ENCODE measurements around the gene RAB11A.

RAB11A gene

GRCh38 chr15:65888981-65889380 is 19.7 kb downstream of the RAB11A start:
- no peak for DNase-seq

GRCh38 chr15:65893060-65893459 is 23.8 kb downstream of the RAB11A start:
- no peak for DNase-seq

- DNase-seq = no peak
These were observed 26.9 kb downstream of the RAB11A start for GRCh38 chr15:65896236-65896635.

DNA sequence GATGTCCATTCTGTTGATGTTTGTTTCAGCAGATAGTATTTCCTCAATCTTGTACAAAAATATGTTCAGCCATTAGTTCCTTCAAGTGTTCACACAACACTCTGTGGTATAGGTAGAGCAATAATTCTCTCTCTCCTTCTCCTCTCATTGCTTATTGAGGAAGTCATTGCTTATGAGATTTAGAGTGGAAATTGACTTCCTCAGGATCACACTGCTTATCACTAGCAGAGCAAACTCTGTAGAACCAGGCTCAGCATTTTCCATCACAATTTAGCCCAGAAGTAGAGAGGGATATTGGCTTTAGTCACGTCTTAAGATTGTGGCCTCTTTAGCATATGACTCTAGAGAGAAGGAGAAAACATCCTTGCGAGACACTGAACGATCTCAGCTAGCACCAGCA is 31.2 kb downstream of the RAB11A start:
- no peak for DNase-seq

- no peak for DNase-seq
These were observed 32.0 kb downstream of the RAB11A start for GRCh38 chr15:65901336-65901735.

- no peak for DNase-seq
These were observed 32.5 kb downstream of the RAB11A start for GRCh38 chr15:65901836-65902235.

- DNase-seq = peak; percentile 57
These were observed 33.1 kb downstream of the RAB11A start for GRCh38 chr15:65902373-65902772.

GRCh38 chr15:65903296-65904073 is 34.2 kb downstream of the RAB11A start:
- DNase-seq = peak; percentile 78

DNA sequence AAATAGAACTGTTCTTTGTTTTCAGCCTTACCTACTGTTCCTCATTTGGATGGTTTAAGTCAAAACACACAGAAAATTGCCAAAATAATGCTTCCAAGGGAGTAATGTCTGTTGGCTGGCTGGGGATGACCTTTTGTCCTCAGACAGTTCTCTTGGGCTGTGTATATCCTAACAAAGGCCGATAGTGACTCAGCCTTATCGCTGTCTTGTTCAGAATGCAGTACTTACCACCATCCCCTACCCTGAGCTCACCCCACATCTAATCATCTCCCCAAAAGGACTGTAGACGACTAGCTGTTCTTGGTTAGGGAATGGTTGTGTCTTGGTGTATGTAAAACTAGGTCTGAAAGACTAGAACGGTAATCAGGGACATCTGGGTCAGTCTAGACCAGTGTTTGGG is 35.0 kb downstream of the RAB11A start:
- no peak for DNase-seq

DNA sequence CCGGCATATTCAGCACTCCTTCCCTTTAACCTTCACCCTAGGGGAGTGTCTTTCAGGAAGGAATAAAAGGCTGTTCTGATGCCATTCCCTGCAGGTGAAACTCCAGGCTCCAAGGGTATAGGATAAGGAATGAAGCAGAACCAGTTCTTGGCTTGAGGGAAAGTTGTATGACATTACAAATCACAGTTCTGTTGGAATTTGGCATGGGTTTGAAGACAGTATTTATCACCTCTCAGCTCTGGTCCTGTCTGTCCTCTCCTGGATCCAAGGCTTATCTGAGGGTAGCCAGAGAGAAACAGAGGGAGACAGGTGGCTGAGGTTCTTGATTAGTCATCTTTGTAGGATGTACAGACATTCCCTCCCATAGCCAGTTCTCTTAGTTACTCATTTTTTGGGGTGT is 37.1 kb downstream of the RAB11A start:
- no peak for DNase-seq

GRCh38 chr15:65907661-65908060 is 38.4 kb downstream of the RAB11A start:
- DNase-seq = no peak

GRCh38 chr15:65908876-65909275 is 39.6 kb downstream of the RAB11A start:
- DNase-seq = no peak

DNA sequence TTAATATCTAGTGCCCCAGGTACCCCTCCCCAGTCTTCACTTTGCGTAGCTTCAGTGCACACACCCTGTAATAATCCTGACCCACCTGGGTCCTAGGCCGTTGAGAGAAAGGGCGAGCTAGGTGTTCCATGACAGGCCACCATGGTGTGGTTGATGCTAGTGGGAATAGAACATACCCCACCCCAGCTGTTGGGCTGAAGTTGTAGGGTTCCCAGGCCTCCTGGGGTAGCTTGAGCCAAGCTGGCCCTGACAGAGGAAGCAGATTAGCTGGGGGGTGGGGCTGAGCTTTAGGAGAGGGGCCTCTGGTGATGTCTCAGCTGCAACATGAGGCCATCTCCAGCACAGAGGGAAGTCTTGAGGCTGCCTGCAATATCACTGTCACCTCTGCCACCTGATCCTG is 40.5 kb downstream of the RAB11A start:
- DNase-seq = no peak

DNA sequence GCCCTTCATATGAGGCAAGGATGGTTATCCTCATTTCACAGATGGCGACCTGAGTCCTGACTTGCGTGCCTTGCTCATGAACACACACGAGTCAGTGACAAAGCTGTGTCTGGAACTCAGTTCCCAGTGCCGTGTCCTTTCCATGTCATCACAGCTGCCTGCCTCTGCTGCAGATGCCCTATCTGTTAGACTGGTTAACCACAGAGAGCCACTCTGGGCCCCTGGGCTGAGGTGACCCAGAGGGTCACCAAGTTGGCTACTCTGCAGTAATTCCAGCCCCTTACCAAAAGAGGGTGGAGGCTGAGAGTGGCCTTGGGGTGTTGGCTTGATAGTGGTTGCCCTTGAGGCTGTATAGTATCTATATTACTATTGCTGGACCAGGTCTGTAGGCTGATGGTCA is 41.0 kb downstream of the RAB11A start:
- DNase-seq = no peak

- DNase-seq = no peak
These were observed 42.9 kb downstream of the RAB11A start for GRCh38 chr15:65912235-65912634.

GRCh38 chr15:65913631-65914199 is 44.4 kb downstream of the RAB11A start:
- DNase-seq = no peak

DNA sequence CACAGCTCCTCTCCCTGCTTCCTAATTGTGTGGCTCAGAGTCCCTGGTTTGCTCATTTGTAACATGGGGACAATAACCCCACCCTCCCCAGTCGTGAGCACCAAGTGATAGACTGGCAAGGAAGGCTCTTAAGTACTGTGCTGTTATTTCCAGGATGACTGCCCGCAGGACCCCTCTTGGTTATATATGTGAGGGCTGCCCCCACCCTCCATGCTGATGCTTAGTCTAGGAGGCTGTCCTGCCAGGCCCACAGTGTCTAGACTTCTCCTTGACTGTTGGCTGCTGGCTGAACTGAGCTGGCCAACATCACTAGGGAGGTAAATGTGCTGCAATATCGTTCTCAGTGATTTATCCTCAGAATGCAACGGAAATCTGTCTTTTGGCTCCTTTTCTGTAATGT is 45.1 kb downstream of the RAB11A start:
- no peak for DNase-seq

DNA sequence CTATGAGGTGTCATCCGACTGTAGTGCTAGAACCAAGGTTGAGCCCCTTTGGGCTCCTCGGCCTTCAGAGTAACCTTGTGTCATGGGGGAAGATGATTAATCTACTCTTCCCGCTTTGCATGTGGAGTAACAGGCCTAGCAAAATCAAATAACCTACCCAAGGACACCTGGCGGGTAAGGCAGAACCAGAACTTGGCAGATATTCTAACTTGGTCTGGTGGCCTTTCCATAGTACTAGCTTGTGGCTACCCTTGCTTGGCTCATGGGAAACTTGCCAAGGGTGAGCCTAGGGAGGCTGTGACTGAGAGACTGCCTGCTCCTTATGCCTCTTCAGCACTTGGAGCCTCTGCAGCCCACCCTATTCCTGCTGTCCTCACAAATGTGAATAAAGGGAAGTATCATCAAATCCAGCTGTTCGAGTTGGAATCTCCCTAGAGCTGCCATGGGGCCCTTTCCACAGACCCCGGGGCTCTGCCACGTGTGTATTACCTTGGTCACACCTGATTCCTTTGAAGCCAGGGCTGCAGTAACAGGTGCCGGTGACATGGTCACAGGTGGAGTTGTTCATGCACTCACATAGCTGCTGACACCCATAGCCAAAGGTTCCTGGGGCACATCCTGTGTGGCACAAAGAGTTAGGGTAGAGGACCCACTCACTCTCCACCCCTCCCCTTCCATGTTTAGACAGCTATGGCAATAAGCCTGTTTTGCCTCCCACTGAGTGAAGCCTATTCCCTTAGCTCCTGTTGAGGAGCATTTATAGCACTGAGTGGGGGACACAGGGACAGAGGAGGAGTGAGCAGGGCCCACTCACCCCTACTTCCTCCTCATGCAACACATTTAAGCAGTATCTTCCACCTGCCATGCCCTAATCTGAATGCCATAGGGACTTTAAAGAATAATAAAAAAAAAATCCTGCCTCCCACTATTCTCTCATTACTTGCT is 46.0 kb downstream of the RAB11A start:
- no peak for DNase-seq

DNA sequence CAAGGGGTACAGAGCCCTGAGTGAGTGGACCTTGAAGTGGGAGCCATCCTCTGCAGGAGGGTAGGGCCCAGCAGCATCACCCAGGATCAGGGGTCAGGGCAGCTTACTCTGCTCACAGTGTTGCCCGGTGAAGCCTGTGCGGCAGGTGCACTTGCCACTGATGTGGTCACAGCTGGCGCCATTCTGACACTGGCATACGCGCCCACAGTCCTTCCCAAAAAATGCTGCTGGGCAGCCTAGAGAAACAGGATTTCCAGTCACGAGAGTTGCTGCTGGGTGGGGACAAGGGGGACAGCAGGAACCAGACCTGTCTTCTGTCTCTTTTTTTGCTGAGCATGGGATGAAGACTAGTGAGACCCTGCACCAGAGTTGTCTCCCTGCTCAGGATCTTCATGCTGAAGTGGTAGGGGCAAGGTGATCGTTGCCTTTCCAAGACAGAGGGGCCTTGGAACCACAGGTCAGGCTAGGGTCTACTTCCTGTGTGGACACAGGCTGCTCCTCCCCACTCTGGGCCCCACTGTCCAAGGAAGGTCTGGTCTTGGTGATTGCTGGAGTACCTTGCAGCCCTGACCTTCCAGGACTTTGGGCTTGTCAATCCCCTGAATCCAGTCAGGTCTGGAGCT is 46.9 kb downstream of the RAB11A start:
- no peak for DNase-seq

GRCh38 chr15:65916664-65917406 is 47.5 kb downstream of the RAB11A start:
- peak; percentile 65 for DNase-seq

DNA sequence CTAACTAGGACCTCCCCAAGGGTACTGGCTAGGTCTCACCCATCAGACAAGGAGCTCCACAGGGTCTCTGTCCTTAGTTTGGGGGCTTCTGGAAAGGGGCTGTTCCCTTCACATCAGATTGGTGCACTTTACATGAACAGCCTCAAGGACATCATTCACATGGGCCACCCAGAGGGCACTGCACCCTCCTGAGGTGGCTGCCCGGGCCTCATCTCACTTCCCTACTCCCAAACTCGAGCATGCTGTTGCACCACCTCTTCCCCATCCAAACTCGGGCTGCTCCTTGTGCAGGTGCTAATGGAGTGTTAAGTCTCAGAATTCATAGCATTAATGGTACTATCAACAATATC is 48.1 kb downstream of the RAB11A start:
- DNase-seq = no peak

DNA sequence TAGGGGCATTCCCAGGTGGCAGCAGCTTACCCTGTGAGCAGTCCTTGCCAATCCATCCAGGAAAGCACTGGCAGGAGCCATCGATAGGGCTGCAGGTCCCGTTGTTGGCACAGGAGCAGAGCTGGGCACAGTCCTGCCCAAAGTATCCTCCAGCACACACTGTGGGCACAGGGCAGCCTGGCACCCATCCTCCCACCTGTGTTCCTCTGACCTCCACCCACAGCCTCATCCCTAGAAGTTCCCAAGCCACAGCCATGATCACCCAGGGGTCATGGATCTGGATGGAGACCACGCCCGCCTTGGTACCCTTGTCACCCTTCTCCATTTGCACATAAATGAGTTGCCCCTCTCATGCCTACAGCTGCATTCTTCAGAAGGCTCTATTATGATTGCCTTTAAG is 48.6 kb downstream of the RAB11A start:
- DNase-seq = no peak

Measured in EL (cell line).